MCF 10A (cell line): ENCODE results near the gene PTPRN2. TPM values are rescaled to one million over a fixed set of nuclear protein-coding genes. Genes with fewer than 3 reads are reported as not detected.
A peak's percentile ranks its signal among the peaks of the same experiment; 100 is the strongest.

Experiments
- BruUV-seq: library from RNA; stranded (reverse); fragments of 400-500 nt; replicated peaks from 2 replicates; lab custom pipeline; 2021; lab: Mats Ljungman, UMichigan
- CTCF ChIA-PET: fragments of 300-600 bp; sonication (Branson Sonifier 250); formaldehyde crosslinking; extraction: SDS; loops from one replicate; lab custom pipeline; 2021; ENCODE audit warnings: antibody characterized with exemption, inconsistent platforms; lab: Yijun Ruan, JAX
- POLR2A ChIA-PET: fragments of 300-600, 350-650 bp; sonication (Branson Sonifier 250); formaldehyde crosslinking; extraction: SDS; loops from one replicate; lab custom pipeline; 2020; ENCODE audit warnings: antibody characterized with exemption, inconsistent platforms; lab: Yijun Ruan, JAX
- DNase-seq: peaks from one replicate; pipeline ENCODE4 v3.0.0-alpha.2; 2018; ENCODE audit not compliant: unreplicated experiment
- H3K27ac Mint-ChIP-seq: one replicate; pipeline ENCODE4 v1.8.0; 2022; ENCODE audit warnings: mild to moderate bottlenecking, low read depth, mixed read lengths; ENCODE audit not compliant: unreplicated experiment
- H3K27me3 Mint-ChIP-seq: one replicate; pipeline ENCODE4 v1.8.0; 2022; ENCODE audit warnings: mixed read lengths; ENCODE audit not compliant: insufficient read depth, unreplicated experiment
- H3K36me3 Mint-ChIP-seq: one replicate; pipeline ENCODE4 v1.8.0; 2022; ENCODE audit warnings: mild to moderate bottlenecking, moderate library complexity, mixed read lengths; ENCODE audit not compliant: insufficient read depth, unreplicated experiment
- H3K4me1 Mint-ChIP-seq: one replicate; pipeline ENCODE4 v1.8.0; 2022; ENCODE audit warnings: mixed read lengths; ENCODE audit not compliant: insufficient read depth, unreplicated experiment
- H3K4me3 Mint-ChIP-seq: one replicate; pipeline ENCODE4 v1.8.0; 2022; ENCODE audit warnings: mild to moderate bottlenecking, moderate library complexity, mixed read lengths; ENCODE audit not compliant: unreplicated experiment
- H3K9me3 Mint-ChIP-seq: one replicate; pipeline ENCODE4 v1.8.0; 2022; ENCODE audit warnings: mixed read lengths; ENCODE audit not compliant: unreplicated experiment
- intact Hi-C: fragments of 100-400 bp; cut with micrococcal nuclease; formaldehyde crosslinking; loops from 2 replicates; pipeline ENCODE4 v1.14.1; 2022
- total RNA-seq: library from RNA; stranded (reverse); gene quantifications from 2 replicates; pipeline ENCODE4 v1.2.3, GENCODE V29; 2022
- TF ChIP-seq, protein P1 (sequence below): fragments of 200-600 bp; IDR thresholded peaks from one replicate; pipeline ENCODE4 v1.8.0; 2022; ENCODE audit warnings: antibody characterized with exemption, mild to moderate bottlenecking; ENCODE audit not compliant: unreplicated experiment

The PTPRN2 gene
- total RNA-seq, 1 experiment from 2014 or later = 4.5 TPM

- TF ChIP-seq, protein P1, sequence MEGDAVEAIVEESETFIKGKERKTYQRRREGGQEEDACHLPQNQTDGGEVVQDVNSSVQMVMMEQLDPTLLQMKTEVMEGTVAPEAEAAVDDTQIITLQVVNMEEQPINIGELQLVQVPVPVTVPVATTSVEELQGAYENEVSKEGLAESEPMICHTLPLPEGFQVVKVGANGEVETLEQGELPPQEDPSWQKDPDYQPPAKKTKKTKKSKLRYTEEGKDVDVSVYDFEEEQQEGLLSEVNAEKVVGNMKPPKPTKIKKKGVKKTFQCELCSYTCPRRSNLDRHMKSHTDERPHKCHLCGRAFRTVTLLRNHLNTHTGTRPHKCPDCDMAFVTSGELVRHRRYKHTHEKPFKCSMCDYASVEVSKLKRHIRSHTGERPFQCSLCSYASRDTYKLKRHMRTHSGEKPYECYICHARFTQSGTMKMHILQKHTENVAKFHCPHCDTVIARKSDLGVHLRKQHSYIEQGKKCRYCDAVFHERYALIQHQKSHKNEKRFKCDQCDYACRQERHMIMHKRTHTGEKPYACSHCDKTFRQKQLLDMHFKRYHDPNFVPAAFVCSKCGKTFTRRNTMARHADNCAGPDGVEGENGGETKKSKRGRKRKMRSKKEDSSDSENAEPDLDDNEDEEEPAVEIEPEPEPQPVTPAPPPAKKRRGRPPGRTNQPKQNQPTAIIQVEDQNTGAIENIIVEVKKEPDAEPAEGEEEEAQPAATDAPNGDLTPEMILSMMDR = no peak
- DNase-seq = no peak
- peaks cover 3% of the 10 kb centered on the region for H3K4me1 Mint-ChIP-seq
- CTCF ChIA-PET = interaction anchor here (0.6 to 4.1 kb wide), 13 partner anchors 9 to 1012 kb away, joined by 3 to 30 read pairs (median 4); no protein-coding TSS in a partner anchor
- H3K9me3 Mint-ChIP-seq = no peaks in the 10 kb centered on the region
- no peak overlapping the region for H3K4me3 Mint-ChIP-seq
- POLR2A ChIA-PET = no interaction called here
- H3K27me3 Mint-ChIP-seq = no peaks in the 10 kb centered on the region
- BruUV-seq = no TSS peak
- H3K27ac Mint-ChIP-seq = no peak overlapping the region
- intact Hi-C loops = loop anchor here (5.0 to 10.0 kb wide), 2 partner anchors 974 to 1012 kb away; no protein-coding TSS in a partner anchor
- peaks cover 12% of the 10 kb centered on the region for H3K36me3 Mint-ChIP-seq
Measured at GRCh38 chr7:158409120-158409519, 178.5 kb downstream of the PTPRN2 start.

DNA sequence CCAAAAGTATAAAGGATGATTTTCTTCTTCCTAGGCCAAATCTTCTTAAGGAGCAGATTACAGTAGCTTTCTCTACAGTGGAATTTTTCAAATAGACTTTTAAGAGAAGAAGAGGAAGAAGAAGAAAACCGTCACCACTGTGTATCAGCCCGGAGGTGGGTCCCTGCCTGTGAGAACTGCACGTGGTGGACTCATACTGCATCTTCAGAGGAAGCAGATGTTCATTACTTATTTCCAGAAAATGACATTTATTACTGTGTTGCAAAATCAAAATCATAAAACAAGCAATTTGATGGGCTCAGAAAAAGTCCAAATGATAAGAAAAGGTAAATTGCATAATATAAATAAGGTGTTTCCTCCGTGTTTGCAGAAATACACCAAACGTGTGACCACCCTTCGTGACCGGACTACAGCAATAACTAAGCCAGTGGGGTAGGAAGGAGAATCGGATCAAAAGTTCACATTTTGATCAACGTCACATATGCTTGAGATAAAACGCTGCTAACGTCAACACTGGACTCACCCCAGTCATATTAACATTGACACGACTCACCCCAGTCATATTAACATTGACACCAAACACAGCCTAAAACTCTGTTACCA is 179.2 kb downstream of the PTPRN2 start:
- peaks cover 9% of the 10 kb centered on the region for H3K4me1 Mint-ChIP-seq
- H3K36me3 Mint-ChIP-seq = peaks cover 12% of the 10 kb centered on the region
- no peak for DNase-seq
- POLR2A ChIA-PET = interaction anchor here (0.7 to 1.0 kb wide), 2 partner anchors 24 to 157 kb away, joined by 3 to 4 read pairs; no protein-coding TSS in a partner anchor
- CTCF ChIA-PET = interaction anchor here (0.6 to 4.1 kb wide), 24 partner anchors 9 to 1054 kb away, joined by 3 to 30 read pairs (median 4); no protein-coding TSS in a partner anchor
- H3K4me3 Mint-ChIP-seq = no peak overlapping the region
- no peaks in the 10 kb centered on the region for H3K27me3 Mint-ChIP-seq
- no peak overlapping the region for H3K27ac Mint-ChIP-seq
- no peaks in the 10 kb centered on the region for H3K9me3 Mint-ChIP-seq
- TF ChIP-seq, protein P1 = no peak
- intact Hi-C loops = loop anchor here (1.0 to 10.0 kb wide), 3 partner anchors 53 to 1011 kb away; no protein-coding TSS in a partner anchor
- BruUV-seq = no TSS peak

GRCh38 chr7:158407581-158408317 is 179.9 kb downstream of the PTPRN2 start:
- Mint-ChIP-seq H3K4me1 (peaks cover 16% of the 10 kb centered on the region), H3K27ac (no peak overlapping the region), H3K36me3 (peaks cover 12% of the 10 kb centered on the region), H3K4me3 (no peak overlapping the region), H3K9me3 (no peaks in the 10 kb centered on the region), H3K27me3 (no peaks in the 10 kb centered on the region)
- ChIA-PET POLR2A (interaction anchor here (0.7 to 1.0 kb wide), 2 partner anchors 25 to 157 kb away, joined by 3 to 4 read pairs; no protein-coding TSS in a partner anchor), CTCF (interaction anchor here (0.6 to 4.1 kb wide), 24 partner anchors 8 to 1190 kb away, joined by 3 to 30 read pairs (median 4); no protein-coding TSS in a partner anchor)
- DNase-seq = peak; percentile 78
- TF ChIP-seq, protein P1 = peak; percentile 56
- no TSS peak for BruUV-seq
- intact Hi-C loops = loop anchor here (1.0 to 10.0 kb wide), 3 partner anchors 52 to 1010 kb away; no protein-coding TSS in a partner anchor
